Measurements from ENCODE around the gene GNAT3.

DNA sequence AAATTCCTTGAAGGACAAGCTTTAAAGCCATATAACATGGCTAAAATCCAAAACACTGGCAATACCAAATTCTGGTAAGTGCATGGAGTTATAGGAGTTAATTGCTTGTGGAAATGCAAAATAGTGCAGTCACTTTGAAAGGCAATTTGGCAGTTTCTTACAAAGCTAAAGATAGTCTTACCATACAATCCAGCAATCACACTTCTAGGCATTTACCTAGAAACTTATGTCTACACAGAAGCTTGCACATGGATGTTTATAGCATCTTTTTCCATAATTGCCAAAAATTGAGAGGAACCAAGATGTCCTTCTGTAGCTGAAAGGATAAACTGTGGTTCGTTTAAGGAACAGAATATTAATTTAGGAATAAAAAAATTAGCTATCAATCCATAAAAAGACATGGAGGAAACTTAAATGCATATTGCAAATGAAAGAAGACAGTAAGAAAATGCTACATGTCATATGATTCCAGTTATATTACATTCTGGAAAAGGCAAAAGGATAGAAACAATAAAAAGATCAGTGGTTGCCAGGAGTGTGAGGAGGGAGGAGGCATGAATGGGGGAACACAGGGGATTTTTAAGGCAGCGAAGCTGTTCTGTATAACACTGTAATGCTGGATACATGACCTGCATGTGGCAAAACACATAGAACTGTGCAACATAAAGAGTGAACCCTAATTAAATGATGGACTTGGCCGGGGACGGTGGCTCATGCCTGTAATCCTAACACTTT is 51.9 kb downstream of the GNAT3 start:
- TF ChIP-seq POLR2A (IDR thresholded peaks at IDR 0.05) (no peak), POLR2AphosphoS5 (IDR thresholded peaks at IDR 0.05) (no peak), EP300 (IDR thresholded peaks at IDR 0.05) (no peak)
- TF ChIP-seq, protein P1, sequence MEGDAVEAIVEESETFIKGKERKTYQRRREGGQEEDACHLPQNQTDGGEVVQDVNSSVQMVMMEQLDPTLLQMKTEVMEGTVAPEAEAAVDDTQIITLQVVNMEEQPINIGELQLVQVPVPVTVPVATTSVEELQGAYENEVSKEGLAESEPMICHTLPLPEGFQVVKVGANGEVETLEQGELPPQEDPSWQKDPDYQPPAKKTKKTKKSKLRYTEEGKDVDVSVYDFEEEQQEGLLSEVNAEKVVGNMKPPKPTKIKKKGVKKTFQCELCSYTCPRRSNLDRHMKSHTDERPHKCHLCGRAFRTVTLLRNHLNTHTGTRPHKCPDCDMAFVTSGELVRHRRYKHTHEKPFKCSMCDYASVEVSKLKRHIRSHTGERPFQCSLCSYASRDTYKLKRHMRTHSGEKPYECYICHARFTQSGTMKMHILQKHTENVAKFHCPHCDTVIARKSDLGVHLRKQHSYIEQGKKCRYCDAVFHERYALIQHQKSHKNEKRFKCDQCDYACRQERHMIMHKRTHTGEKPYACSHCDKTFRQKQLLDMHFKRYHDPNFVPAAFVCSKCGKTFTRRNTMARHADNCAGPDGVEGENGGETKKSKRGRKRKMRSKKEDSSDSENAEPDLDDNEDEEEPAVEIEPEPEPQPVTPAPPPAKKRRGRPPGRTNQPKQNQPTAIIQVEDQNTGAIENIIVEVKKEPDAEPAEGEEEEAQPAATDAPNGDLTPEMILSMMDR (IDR thresholded peaks at IDR 0.05), result no peak

Data from sigmoid colon (tissue), 4 donors.